ENCODE measurements around the gene TXNRD1. TPM values are rescaled to one million over a fixed set of nuclear protein-coding genes. Genes with fewer than 3 reads are reported as not detected.

TXNRD1 gene
- total RNA-seq, 2 donors from 2014 or later: 110 to 129 TPM

DNA sequence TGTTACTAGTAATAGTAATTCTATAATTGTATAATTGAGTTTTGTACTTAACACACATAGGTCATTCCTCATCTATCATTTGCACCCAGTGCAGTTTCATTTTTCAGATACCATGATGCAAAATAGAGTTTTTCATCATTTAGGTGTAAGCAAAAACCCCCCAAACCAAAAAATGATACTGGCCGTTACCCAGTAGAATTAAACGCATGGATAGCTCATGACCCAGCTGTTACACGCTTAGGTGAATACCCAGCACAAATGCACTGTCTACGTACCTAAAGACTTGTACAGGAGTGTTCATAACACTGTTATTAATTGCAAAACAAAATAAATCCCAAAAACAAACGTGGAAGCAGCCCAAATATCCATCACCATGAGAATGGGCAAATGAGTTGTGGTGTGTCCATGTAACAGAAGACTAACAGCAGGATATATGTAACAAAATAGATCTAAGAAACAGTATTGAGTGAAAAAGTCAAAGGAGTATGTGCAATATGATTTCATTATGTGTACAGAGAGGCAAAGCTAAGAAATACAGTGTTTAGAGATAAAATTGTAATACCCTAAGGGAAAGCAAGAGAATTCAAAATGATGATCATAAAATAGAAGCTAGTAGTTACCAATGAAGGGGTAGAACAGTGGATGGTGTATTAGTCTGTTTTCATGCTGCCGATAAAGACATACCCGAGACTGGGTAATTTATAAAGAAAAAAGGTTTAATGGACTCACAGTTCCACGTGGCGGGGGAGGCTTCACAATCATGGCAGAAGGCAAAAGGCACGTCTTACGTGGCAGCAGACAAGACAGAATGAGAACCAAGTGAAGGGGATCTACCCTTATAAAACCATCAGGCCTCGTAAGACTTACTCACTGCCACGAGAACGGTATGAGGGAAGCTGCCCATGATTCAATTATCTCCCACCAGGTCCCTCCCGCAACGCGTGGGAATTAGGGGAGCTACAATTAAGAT, 137.7 kb downstream of the TXNRD1 start:
- no peak overlapping the region for H3K27ac ChIP-seq
- no peak overlapping the region for H3K9ac ChIP-seq (ENCODE audit: low read depth in 2 of 2, low read length in 2 of 2)
- TF ChIP-seq, protein P1, sequence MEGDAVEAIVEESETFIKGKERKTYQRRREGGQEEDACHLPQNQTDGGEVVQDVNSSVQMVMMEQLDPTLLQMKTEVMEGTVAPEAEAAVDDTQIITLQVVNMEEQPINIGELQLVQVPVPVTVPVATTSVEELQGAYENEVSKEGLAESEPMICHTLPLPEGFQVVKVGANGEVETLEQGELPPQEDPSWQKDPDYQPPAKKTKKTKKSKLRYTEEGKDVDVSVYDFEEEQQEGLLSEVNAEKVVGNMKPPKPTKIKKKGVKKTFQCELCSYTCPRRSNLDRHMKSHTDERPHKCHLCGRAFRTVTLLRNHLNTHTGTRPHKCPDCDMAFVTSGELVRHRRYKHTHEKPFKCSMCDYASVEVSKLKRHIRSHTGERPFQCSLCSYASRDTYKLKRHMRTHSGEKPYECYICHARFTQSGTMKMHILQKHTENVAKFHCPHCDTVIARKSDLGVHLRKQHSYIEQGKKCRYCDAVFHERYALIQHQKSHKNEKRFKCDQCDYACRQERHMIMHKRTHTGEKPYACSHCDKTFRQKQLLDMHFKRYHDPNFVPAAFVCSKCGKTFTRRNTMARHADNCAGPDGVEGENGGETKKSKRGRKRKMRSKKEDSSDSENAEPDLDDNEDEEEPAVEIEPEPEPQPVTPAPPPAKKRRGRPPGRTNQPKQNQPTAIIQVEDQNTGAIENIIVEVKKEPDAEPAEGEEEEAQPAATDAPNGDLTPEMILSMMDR (IDR thresholded peaks at IDR 0.05): no peak
- H3K36me3 ChIP-seq: no peaks in the 10 kb centered on the region
- H3K4me3 ChIP-seq: no peak overlapping the region
- no peak for DNase-seq
- intact Hi-C loops (cut with DNase I): loop anchor here (10.0 kb wide), 1 partner anchor 48 kb away; the partner anchor contains the start of gene EID3
- no peaks in the 10 kb centered on the region for H3K27me3 ChIP-seq
- no peaks in the 10 kb centered on the region for H3K4me1 ChIP-seq
- no peaks in the 10 kb centered on the region for H3K9me3 ChIP-seq

DNA sequence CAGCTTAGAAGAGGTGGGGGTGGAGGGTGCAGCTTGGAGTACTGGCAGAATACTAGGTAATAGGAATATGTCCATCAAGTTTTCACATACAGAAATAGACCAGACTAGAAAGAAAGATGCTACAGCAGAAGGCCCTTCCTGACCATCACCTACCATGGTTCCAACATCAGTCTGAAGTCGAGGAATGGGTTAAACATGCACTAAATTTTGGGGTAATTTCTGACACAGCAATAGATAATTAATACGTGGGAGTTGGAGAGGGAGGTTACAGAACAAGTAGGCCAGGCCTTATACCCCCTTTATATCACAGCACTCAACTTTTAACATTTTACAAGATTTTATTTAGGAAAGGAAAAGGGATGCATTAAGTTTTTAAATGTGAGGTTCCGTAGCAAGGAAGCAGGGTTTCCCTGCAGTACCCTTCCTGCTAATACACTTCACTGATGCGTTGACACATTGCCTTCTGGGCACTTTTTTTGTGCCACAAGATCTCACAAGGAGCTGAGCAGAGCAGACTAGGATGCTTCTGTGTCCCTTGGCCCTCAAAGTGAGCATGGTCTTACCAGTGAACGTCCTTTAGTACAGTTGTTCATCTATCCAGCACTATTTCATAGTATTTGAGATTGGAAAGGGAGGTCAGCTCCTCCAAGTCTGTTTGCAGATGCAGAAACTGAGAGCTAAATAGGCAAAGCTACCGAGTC, 138.7 kb downstream of the TXNRD1 start:
- TF ChIP-seq, protein P1 (IDR thresholded peaks at IDR 0.05): no peak
- intact Hi-C loops (cut with DNase I): loop anchor here (10.0 kb wide), 1 partner anchor 50 kb away; the partner anchor contains the start of gene EID3
- Histone ChIP-seq H3K4me1 (no peaks in the 10 kb centered on the region), H3K27ac (no peak overlapping the region), H3K27me3 (no peaks in the 10 kb centered on the region), H3K36me3 (no peaks in the 10 kb centered on the region), H3K4me3 (no peak overlapping the region), H3K9ac (ENCODE audit: low read depth in 2 of 2, low read length in 2 of 2) (no peak overlapping the region), H3K9me3 (no peaks in the 10 kb centered on the region)
- DNase-seq: no peak

DNA sequence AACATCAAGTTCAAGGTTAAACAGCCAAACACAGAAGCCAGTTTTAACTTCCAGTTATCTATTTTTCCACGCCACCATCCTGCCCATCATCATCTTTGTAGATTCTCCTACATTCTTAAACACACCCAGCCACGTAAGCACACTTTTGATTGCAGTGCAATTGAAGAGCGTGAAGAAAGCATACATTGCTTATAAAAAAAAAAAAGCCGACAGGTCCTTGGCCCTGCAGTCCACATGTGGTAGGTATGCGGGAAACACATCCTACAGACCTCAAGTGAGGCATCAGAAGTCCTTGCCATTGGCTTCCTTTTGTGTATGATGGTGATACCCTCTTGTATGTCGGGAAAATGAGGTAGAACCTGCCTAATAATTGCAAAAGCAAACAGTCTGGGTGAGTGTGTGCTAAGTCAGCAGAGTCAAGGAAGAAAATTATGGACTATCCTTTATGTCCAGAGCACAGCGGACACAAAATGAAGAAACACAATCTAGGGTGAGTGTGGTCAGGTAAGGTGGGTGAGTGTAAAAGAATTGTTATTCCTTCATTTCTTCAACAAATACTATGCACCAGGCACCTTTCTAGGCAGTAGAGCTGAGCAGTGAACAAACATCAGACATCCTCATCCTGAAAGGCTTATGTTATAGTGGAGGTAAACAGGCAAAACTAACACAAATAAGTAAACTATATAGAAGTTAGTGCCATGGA, 139.4 kb downstream of the TXNRD1 start:
- intact Hi-C loops (cut with DNase I): loop anchor here (5.0 to 10.0 kb wide), 3 partner anchors 50 to 153 kb away; partner anchors contain the start of genes EID3 and TXNRD1
- Histone ChIP-seq H3K27ac (no peak overlapping the region), H3K4me1 (no peaks in the 10 kb centered on the region), H3K9me3 (no peaks in the 10 kb centered on the region), H3K27me3 (no peaks in the 10 kb centered on the region), H3K9ac (ENCODE audit: low read depth in 2 of 2, low read length in 2 of 2) (no peak overlapping the region), H3K4me3 (no peak overlapping the region), H3K36me3 (no peaks in the 10 kb centered on the region)
- DNase-seq: no peak
- TF ChIP-seq, protein P1 (IDR thresholded peaks at IDR 0.05): no peak

DNA sequence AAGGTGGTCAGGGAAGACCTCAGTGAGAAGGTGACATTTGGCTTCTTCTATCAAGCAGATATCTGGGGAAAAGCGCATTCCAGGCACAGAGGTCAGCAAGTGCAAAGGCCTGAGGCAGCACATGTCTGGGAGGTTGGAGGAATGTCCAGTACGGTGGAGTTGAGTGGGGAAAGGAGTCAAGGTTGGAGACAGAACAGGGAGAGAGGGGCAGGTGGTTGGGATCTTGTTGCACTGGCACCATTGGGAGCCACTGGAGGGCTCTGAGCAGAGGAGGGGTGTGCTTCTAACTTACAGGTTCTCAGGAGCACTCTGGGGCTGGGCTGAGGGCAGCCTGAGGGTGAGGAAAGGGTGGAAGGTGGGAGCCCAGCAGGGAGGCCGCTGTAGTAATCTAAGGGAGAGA, 140.1 kb downstream of the TXNRD1 start:
- Histone ChIP-seq H3K27ac (no peak overlapping the region), H3K9me3 (no peaks in the 10 kb centered on the region), H3K9ac (ENCODE audit: low read depth in 2 of 2, low read length in 2 of 2) (no peak overlapping the region), H3K4me3 (no peak overlapping the region), H3K4me1 (no peaks in the 10 kb centered on the region), H3K27me3 (no peaks in the 10 kb centered on the region), H3K36me3 (no peaks in the 10 kb centered on the region)
- no peak for DNase-seq
- intact Hi-C loops (cut with DNase I): loop anchor here (5.0 to 10.0 kb wide), 3 partner anchors 51 to 153 kb away; partner anchors contain the start of genes EID3 and TXNRD1
- TF ChIP-seq, protein P1 (IDR thresholded peaks at IDR 0.05): no peak
